Thymus (tissue), 11 donors: ENCODE data around the gene TUBB3. TPM values are rescaled to one million over a fixed set of nuclear protein-coding genes. Genes with fewer than 3 reads are reported as not detected.
A peak's percentile ranks its signal among the peaks of the same experiment; 100 is the strongest.

Source experiments
- DNase-seq, 9 donors: peaks; one replicate each; pipeline ENCODE4 v3.0.0-alpha.2; 2013; ENCODE audit warnings: low spot score in 9 of 9, low read depth in 6 of 9, missing footprints in 1 of 9
- H3K27ac ChIP-seq, 2 donors: one replicate each; pipeline ENCODE4 v1.5.1; 2013; ENCODE audit warnings: control low read depth in 1 of 2, low read depth in 1 of 2, low read length in 1 of 2, mild to moderate bottlenecking in 1 of 2, moderate library complexity in 1 of 2
- H3K27me3 ChIP-seq, 2 donors: one replicate each; pipeline ENCODE4 v1.5.1; 2013; ENCODE audit warnings: low read length in 1 of 2; ENCODE audit not compliant: control insufficient read depth in 2 of 2, insufficient read depth in 1 of 2
- H3K36me3 ChIP-seq, 2 donors: one replicate each; pipeline ENCODE4 v1.5.1; 2013; ENCODE audit warnings: low read length in 1 of 2, mild to moderate bottlenecking in 1 of 2, moderate library complexity in 1 of 2; ENCODE audit not compliant: control insufficient read depth in 2 of 2, insufficient read depth in 2 of 2
- H3K4me1 ChIP-seq, 2 donors: one replicate each; pipeline ENCODE4 v1.5.1; 2013; ENCODE audit warnings: low read length in 2 of 2; ENCODE audit not compliant: control insufficient read depth in 2 of 2, insufficient read depth in 2 of 2
- H3K4me3 ChIP-seq, 2 donors: one replicate each; pipeline ENCODE4 v1.5.1; 2013; ENCODE audit warnings: low read length in 2 of 2, control low read depth in 1 of 2, mild to moderate bottlenecking in 1 of 2
- H3K9me3 ChIP-seq, 2 donors: one replicate each; pipeline ENCODE4 v1.5.1; 2013; ENCODE audit warnings: low read length in 1 of 2, mild to moderate bottlenecking in 1 of 2; ENCODE audit not compliant: control insufficient read depth in 2 of 2, insufficient read depth in 1 of 2
- WGBS: extraction: QIAGEN DNeasy Blood & Tissue Kit; methylation state at CpG from one replicate; pipeline ENCODE4 v1.1.7; 2013; 5-methylcytosine and 5-hydroxymethylcytosine counted together
- polyA plus RNA-seq: library from polyadenylated mRNA; stranded (reverse); fragments of 200-250 nt; gene quantifications from one replicate; pipeline ENCODE4 v1.2.3, GENCODE V29; 2013
- total RNA-seq: library from RNA; stranded (reverse); fragments of 120-200 nt; gene quantifications from one replicate; pipeline ENCODE4 v1.2.4, GENCODE V29; 2013
- donor health status: healthy.

The TUBB3 gene
- total and polyA plus RNA-seq, 2 donors: 3.4 to 10.6 TPM

- no peak for DNase-seq
- WGBS: 94% methylated on average over 40 of the region's 40 CpGs
- Histone ChIP-seq H3K4me1 (peaks cover 16 to 24% of the 10 kb centered on the region in 2 donors), H3K27me3 (peaks cover 22 to 31% of the 10 kb centered on the region in 2 donors), H3K9me3 (no peaks in the 10 kb centered on the region), H3K4me3 (no peak overlapping the region), H3K36me3 (peaks cover 14 to 19% of the 10 kb centered on the region in 2 donors), H3K27ac (no peak overlapping the region)
Measured at GRCh38 chr16:89915303-89916232, 7.6 kb upstream of the TUBB3 start.

- peak in 7 of 9 donors; percentile 57 to 84 (median 68) for DNase-seq
- WGBS: under 1% methylated on average over 39 of the region's 39 CpGs
Measured at GRCh38 chr16:89917773-89918452, 5.2 kb upstream of the TUBB3 start.

GRCh38 chr16:89918453-89919347 is 4.4 kb upstream of the TUBB3 start, which contains the start of gene MC1R:
TSS of gene MC1R (plus strand) at chr16:89918862. CDS start at chr16:89919259, 397 bp downstream.
- Histone ChIP-seq H3K27ac (peak within 1 kb of the TSS; percentile 36 to 78), H3K9me3 (peaks cover 0 to under 1% of the 10 kb centered on the region in 2 donors), H3K4me3 (peak within 1 kb of the TSS; percentile 28 to 37), H3K4me1 (peaks cover 32 to 49% of the 10 kb centered on the region in 2 donors), H3K36me3 (no peaks in the 10 kb centered on the region), H3K27me3 (peaks cover 49 to 62% of the 10 kb centered on the region in 2 donors)
- WGBS: 6% methylated on average over 23 of the region's 23 CpGs
- peak in 2 of 9 donors; percentile 48 to 55 for DNase-seq

More at GRCh38 chr16:89917773-89918452, 5.2 kb upstream of the TUBB3 start:
- Histone ChIP-seq H3K4me1 (peaks cover 27 to 46% of the 10 kb centered on the region in 2 donors), H3K27me3 (peaks cover 42 to 54% of the 10 kb centered on the region in 2 donors), H3K9me3 (no peaks in the 10 kb centered on the region), H3K36me3 (peaks cover 0 to 3% of the 10 kb centered on the region in 2 donors), H3K4me3 (peak overlapping the region; percentile 28 to 37), H3K27ac (peak overlapping the region; percentile 36 to 78)

GRCh38 chr16:89919535-89920406 is 3.4 kb upstream of the TUBB3 start:
- WGBS: 93% methylated on average over 52 of the region's 52 CpGs
- DNase-seq: no peak
- peaks cover 59 to 72% of the 10 kb centered on the region in 2 donors for H3K27me3 ChIP-seq
- H3K36me3 ChIP-seq: no peaks in the 10 kb centered on the region
- H3K27ac ChIP-seq: no peak overlapping the region
- H3K4me1 ChIP-seq: peaks cover 32 to 59% of the 10 kb centered on the region in 2 donors
- H3K4me3 ChIP-seq: no peak overlapping the region
- peaks cover 0 to 4% of the 10 kb centered on the region in 2 donors for H3K9me3 ChIP-seq

- no peak overlapping the region for H3K4me3 ChIP-seq
- peaks cover 35 to 65% of the 10 kb centered on the region in 2 donors for H3K4me1 ChIP-seq
- H3K36me3 ChIP-seq: no peaks in the 10 kb centered on the region
- WGBS: 22% methylated on average over 6 of the region's 6 CpGs
- DNase-seq: no peak
- peaks cover 0 to 4% of the 10 kb centered on the region in 2 donors for H3K9me3 ChIP-seq
- H3K27ac ChIP-seq: no peak overlapping the region
- H3K27me3 ChIP-seq: peaks cover 69 to 82% of the 10 kb centered on the region in 2 donors
Measured at GRCh38 chr16:89920723-89921122, 2.4 kb upstream of the TUBB3 start.

- peaks cover 71 to 84% of the 10 kb centered on the region in 2 donors for H3K27me3 ChIP-seq
- no peak overlapping the region for H3K27ac ChIP-seq
- whole genome bisulfite sequencing: 29% methylated on average over 14 of the region's 14 CpGs
- no peaks in the 10 kb centered on the region for H3K36me3 ChIP-seq
- no peak overlapping the region for H3K4me3 ChIP-seq
- DNase-seq: no peak
- peaks cover 0 to 4% of the 10 kb centered on the region in 2 donors for H3K9me3 ChIP-seq
- peaks cover 38 to 68% of the 10 kb centered on the region in 2 donors for H3K4me1 ChIP-seq
Measured at GRCh38 chr16:89921131-89921701, 1.9 kb upstream of the TUBB3 start.

- peaks cover 73 to 91% of the 10 kb centered on the region in 2 donors for H3K27me3 ChIP-seq
- peaks cover 0 to 4% of the 10 kb centered on the region in 2 donors for H3K9me3 ChIP-seq
- peak overlapping the region in 1 of 2 donors; percentile 52 for H3K4me3 ChIP-seq
- DNase-seq: no peak
- WGBS: 12% methylated on average over 22 of the region's 22 CpGs
- peak overlapping the region; percentile 26 to 66 for H3K27ac ChIP-seq
- H3K4me1 ChIP-seq: peaks cover 38 to 72% of the 10 kb centered on the region in 2 donors
- no peaks in the 10 kb centered on the region for H3K36me3 ChIP-seq
Measured at GRCh38 chr16:89921702-89922476, 1.3 kb upstream of the TUBB3 start.
